Measurements from ENCODE around the gene MAD1L1. TPM values are rescaled to one million over a fixed set of nuclear protein-coding genes. Genes with fewer than 3 reads are reported as not detected.

The MAD1L1 gene
- total RNA-seq, 4 donors from 2014 or later = 18.4 to 39.1 (median 25.7) TPM

- TF ChIP-seq, protein P1, sequence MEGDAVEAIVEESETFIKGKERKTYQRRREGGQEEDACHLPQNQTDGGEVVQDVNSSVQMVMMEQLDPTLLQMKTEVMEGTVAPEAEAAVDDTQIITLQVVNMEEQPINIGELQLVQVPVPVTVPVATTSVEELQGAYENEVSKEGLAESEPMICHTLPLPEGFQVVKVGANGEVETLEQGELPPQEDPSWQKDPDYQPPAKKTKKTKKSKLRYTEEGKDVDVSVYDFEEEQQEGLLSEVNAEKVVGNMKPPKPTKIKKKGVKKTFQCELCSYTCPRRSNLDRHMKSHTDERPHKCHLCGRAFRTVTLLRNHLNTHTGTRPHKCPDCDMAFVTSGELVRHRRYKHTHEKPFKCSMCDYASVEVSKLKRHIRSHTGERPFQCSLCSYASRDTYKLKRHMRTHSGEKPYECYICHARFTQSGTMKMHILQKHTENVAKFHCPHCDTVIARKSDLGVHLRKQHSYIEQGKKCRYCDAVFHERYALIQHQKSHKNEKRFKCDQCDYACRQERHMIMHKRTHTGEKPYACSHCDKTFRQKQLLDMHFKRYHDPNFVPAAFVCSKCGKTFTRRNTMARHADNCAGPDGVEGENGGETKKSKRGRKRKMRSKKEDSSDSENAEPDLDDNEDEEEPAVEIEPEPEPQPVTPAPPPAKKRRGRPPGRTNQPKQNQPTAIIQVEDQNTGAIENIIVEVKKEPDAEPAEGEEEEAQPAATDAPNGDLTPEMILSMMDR (IDR thresholded peaks at IDR 0.05) = no peak
- DNase-seq (ENCODE audit: low spot score) (no peak), ATAC-seq (ENCODE audit: low FRiP score) (no peak)
Measured at GRCh38 chr7:2011266-2012043, 221.3 kb downstream of the MAD1L1 start.

DNA sequence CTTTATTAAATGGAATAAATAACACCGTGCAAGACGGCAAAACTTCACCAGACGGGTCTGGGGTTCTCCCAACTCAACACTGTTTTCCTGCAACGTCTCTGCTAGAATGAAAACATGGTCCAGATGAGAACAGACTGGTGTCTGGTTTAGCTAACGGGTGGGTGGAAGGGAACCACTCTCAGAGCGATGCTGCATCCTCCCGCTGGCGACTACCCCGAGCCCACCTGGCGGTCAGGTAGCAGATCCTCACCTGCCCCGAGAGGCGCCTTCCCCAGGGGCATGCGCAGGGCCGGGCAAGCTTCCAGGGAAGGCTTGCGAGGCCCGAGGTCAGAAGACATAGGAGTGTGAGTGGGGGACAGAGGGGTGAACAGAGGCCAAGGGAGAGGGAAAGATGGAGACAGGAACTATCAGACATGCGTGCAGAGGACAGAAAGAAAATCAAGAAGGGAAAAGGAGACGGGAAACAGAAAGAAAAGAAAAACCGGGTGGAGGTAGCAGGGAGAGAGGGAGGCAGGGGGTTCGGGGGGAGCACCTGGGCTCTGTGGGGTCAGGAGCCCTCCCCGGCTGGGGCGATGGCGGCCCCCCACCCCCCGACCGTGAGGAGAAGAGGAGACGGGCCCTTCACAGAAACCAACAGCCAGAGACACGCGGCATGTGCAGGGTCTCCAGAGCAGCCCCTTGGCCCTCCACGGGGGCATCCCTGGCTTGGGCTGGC, 222.0 kb downstream of the MAD1L1 start:
- TF ChIP-seq, protein P1 (IDR thresholded peaks at IDR 0.05) = no peak
- DNase-seq (ENCODE audit: low spot score) = no peak
- ATAC-seq (ENCODE audit: low FRiP score) = no peak

GRCh38 chr7:2010101-2010500, 222.6 kb downstream of the MAD1L1 start:
- DNase-seq (ENCODE audit: low spot score) = no peak

DNA sequence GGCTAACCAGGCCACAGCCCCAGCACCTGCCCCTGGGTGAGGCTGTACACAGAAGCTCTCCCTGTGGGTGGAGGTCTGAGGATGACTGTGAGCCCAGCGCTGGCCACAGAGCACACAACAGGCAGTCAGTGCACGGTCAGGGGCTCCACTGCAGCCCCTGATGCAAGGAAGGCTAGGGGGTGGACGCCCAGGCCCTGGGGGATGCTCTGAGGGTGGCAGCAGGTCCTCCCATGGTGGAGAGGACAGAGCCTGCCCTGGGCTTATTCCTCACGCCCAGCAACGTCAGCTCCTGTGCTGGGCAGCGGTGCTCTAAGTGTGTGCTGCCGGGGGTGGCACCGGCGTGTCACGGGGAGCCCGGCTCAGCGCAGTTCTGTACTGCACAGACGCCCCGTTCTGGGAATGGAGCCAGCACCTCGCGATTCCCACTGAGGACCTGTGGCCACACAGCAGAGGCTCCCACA, 223.2 kb downstream of the MAD1L1 start:
- ATAC-seq (ENCODE audit: low FRiP score) = no peak
- TF ChIP-seq, protein P1 (IDR thresholded peaks at IDR 0.05) = no peak
- DNase-seq (ENCODE audit: low spot score) = no peak

More at GRCh38 chr7:2010101-2010500, 222.6 kb downstream of the MAD1L1 start:
- TF ChIP-seq, protein P1 (IDR thresholded peaks at IDR 0.05) = no peak
- no peak for ATAC-seq (ENCODE audit: low FRiP score)

GRCh38 chr7:2008936-2009540, 223.7 kb downstream of the MAD1L1 start:
- DNase-seq (ENCODE audit: low spot score) (no peak), ATAC-seq (ENCODE audit: low FRiP score) (no peak)
- TF ChIP-seq, protein P1 (IDR thresholded peaks at IDR 0.05) = no peak

DNA sequence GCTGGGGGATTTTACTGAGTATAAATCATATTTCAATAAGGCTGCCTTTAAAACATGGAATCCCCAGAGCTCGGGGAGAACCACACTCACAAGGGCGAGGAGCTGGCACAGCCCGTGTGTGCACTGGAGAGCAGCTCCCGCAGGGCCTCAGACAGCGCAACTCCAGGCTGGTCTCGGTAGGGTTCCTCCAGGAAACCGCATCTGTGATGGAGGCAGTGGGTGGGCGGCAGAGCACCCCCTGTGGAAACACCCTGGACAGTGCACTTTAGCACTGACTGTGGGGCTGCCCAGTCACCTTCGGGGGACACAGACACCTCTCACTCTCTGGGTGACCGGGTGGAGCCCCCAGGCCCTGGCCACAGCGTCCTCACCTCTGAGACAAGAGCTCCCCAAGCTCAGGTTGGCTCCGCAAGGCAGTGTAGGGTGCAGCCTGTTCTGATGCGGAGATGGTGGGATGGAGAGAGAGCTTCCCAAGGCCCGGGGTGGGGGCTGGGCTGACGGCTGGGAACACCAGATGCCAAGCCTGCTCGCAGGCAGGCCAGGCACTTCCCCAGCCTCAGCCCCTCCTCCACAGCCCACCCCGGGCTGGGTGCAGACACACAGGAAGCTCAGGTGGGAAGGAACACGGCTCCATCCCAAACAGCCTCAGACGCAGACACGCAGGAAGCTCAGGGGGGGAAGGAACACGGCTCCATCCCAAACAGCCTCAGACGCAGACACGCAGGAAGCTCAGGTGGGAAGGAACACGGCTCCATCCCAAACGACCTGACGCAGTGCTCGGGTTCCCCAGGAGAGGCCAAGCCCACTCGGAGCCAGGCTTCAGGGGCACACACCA, 224.4 kb downstream of the MAD1L1 start:
- TF ChIP-seq, protein P1 (IDR thresholded peaks at IDR 0.05) = no peak
- ATAC-seq (ENCODE audit: low FRiP score) = no peak
- no peak for DNase-seq (ENCODE audit: low spot score)
